ENCODE measurements around the gene GPR50.

Gene GPR50

DNA sequence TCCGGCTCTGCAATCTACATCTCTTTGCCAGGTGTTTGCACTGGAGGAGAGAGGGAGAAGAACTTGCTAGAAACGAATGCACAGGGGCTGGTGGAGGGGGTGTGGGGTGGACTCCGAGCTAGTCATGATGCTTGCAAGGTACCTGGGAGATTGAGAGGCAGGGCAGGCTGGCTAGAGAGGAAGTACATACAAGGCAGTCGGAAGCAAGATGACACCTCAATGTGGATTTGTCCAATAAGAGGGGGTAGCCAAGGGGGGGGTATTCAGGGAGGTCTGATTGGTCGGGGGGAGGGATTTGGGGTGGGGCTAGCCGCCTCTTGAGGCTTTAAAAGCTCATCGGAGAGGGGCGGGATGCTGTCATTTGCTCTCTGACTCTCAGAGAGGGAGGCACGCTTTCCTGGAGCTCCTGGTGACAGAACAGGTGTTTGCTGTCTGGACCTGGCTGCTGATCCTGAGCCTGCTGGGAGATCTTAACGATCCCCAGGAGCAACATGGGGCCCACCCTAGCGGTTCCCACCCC is at the start of gene GPR50:
Gene GPR50, plus strand, starts transcription at position 354 of the 520 bp plus-strand sequence. Its CDS starts 138 bp downstream, at position 492.
- ChIA-PET POLR2A (no interaction called here), CTCF (no interaction called here)

DNA sequence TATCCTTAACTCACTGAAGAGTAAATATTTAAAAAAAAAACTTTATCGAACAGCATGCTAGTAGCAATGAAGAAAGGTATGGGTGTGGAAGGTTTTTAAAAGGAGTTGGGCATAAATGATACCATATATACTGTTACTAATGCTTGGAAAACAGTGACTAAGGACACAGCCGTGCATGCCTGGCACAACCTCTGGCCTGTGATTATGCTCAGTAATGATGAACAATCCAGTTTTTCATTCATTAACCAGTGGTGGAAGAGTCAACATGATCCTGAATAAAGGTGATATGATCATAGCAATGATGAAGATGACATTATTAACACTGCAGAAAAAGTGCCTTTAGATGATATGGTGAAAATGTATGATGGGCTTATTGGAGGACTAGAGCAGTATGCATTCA is 43.9 kb upstream of the GPR50 start:
- no peak for TF ChIP-seq CTCF (IDR thresholded peaks at IDR 0.05; ENCODE audit: insufficient read depth, low read length, missing control alignments)
- H3K4me3 ChIP-seq (ENCODE audit: low read depth, low read length), result no peak overlapping the region
- ChIA-PET POLR2A (no interaction called here), CTCF (no interaction called here)
- DNase-seq (ENCODE audit: low read depth, low spot score), result no peak

More for the DNA sequence above, at the start of gene GPR50:
- H3K4me3 ChIP-seq (ENCODE audit: low read depth, low read length), result no peak within 1 kb of the TSS
- no peak for TF ChIP-seq CTCF (IDR thresholded peaks at IDR 0.05; ENCODE audit: insufficient read depth, low read length, missing control alignments)
- no peak for DNase-seq (ENCODE audit: low read depth, low spot score)

DNA sequence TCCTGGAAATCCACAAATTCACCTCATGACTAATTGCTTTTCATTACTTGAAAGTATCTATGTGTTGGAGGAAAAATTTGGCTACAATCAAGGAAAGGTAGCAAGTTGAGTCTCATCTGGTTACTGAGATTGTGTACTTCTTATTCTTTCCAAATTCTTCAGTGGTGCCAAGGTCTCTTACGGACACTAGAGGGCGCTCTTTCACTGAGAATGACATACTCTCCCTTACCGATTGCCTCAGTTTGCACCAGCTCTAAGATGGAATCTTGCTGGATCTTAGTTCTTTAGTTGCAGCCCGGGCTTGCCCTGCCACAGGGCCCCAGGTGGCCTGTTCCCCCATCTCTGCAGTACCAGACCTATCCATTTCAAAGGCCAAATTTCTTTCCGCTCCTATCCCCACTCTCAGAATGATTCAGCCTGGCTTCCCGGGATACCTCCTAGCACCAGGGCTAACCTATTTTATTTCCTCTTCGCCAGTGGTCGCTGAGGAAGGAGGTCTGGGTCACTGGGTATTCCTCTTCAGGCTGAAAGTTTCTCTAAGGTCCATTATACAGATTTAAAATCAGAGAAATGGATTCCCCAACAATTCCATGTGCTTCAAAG is 24.6 kb upstream of the GPR50 start:
- peak; percentile 58 for TF ChIP-seq CTCF (IDR thresholded peaks at IDR 0.05; ENCODE audit: insufficient read depth, low read length, missing control alignments)
- no peak for DNase-seq (ENCODE audit: low read depth, low spot score)
- no peak overlapping the region for H3K4me3 ChIP-seq (ENCODE audit: low read depth, low read length)
- CTCF ChIA-PET, result interaction anchor here (0.7 to 4.4 kb wide), 6 partner anchors 24 to 1483 kb away, joined by 3 to 18 read pairs (median 4); no protein-coding TSS in a partner anchor
- POLR2A ChIA-PET, result no interaction called here

- ChIA-PET CTCF (interaction anchor here (1.5 to 4.4 kb wide), 3 partner anchors 22 to 570 kb away, joined by 3 to 18 read pairs (median 7); no protein-coding TSS in a partner anchor), POLR2A (interaction anchor here (0.5 kb wide), 1 partner anchor 244 kb away, joined by 3 read pairs; the partner anchor contains the start of gene VMA21)
- no peak for DNase-seq (ENCODE audit: low read depth, low spot score)
- H3K4me3 ChIP-seq (ENCODE audit: low read depth, low read length), result no peak overlapping the region
- peak; percentile 18 for TF ChIP-seq CTCF (IDR thresholded peaks at IDR 0.05; ENCODE audit: insufficient read depth, low read length, missing control alignments)
Measured at GRCh38 chrX:151153086-151153485, 23.3 kb upstream of the GPR50 start.

DNA sequence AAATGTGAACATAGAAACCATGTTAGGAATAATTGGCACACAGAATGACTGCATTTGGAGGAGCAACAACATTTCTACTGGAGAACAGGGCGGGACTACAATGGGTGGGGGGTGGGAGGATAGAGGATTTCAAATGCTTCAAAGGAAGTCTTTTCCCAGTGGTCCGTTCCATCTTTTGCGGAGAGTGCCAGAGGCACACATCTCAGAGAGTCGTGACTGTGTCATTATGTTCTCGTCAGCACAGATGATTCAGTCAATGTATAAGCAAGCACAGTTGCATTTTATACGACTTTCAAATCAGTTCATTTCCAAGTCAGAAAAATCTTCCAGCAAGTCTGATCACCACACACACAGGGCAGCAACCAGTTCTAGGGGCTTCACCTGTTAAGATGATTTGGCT is 22.7 kb upstream of the GPR50 start:
- H3K4me3 ChIP-seq (ENCODE audit: low read depth, low read length), result no peak overlapping the region
- ChIA-PET POLR2A (interaction anchor here (0.5 kb wide), 1 partner anchor 243 kb away, joined by 3 read pairs; the partner anchor contains the start of gene VMA21), CTCF (interaction anchor here (4.4 kb wide), 1 partner anchor 570 kb away, joined by 18 read pairs; no protein-coding TSS in a partner anchor)
- DNase-seq (ENCODE audit: low read depth, low spot score), result no peak
- no peak for TF ChIP-seq CTCF (IDR thresholded peaks at IDR 0.05; ENCODE audit: insufficient read depth, low read length, missing control alignments)

DNA sequence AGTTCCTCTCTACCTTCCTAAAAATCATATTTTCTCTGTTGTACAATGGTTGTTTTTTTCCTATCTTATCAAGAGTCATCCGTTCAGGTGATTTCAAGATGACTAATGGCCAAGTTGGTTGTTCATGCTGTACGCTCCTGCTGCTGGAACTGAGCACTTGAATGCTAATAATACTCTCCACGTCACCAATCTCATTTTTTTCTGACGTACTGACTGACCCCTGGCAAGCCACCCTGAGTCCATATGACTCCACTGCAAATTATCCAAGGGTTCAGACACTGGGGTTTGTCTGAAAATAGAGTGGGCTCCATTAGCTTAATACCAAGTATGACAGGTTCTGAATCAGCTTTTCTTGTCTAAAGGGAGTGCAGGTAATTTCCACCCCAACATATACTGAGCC is 21.1 kb upstream of the GPR50 start:
- no peak for DNase-seq (ENCODE audit: low read depth, low spot score)
- ChIA-PET POLR2A (no interaction called here), CTCF (no interaction called here)
- TF ChIP-seq CTCF (IDR thresholded peaks at IDR 0.05; ENCODE audit: insufficient read depth, low read length, missing control alignments), result no peak
- no peak overlapping the region for H3K4me3 ChIP-seq (ENCODE audit: low read depth, low read length)

Data from AG04449 (cell line).